Loucy (cell line): ENCODE results near the gene GRAMD2A.

Source experiments
- H2AFZ ChIP-seq: fragments of 200-600 bp; sonication (generic); 2 replicates; pipeline ENCODE4 v1.6.0; 2016; ENCODE audit warnings: antibody characterized with exemption, mild to moderate bottlenecking, low read length, moderate library complexity
- H3F3A ChIP-seq: fragments of 200-600 bp; 2 replicates; pipeline ENCODE4 v1.6.0; 2016; ENCODE audit warnings: antibody characterized with exemption, low read depth, mild to moderate bottlenecking
- H3K27me3 ChIP-seq: fragments of 200-600 bp; sonication (generic); 2 replicates; pipeline ENCODE4 v1.6.1; 2014; ENCODE audit warnings: low read length, mild to moderate bottlenecking; ENCODE audit not compliant: insufficient read depth, poor library complexity, severe bottlenecking
- H3K36me3 ChIP-seq: fragments of 200-600 bp; sonication (generic); 2 replicates; pipeline ENCODE4 v1.6.1; 2016; ENCODE audit warnings: low read length; ENCODE audit not compliant: insufficient read depth
- H3K4me1 ChIP-seq: fragments of 200-600 bp; sonication (generic); 2 replicates; pipeline ENCODE4 v1.5.1; 2014; ENCODE audit warnings: low read length, mild to moderate bottlenecking; ENCODE audit not compliant: insufficient read depth, poor library complexity, severe bottlenecking
- H3K4me2 ChIP-seq: fragments of 200-600 bp; sonication (generic); 2 replicates; pipeline ENCODE4 v1.6.0; 2014; ENCODE audit warnings: antibody characterized with exemption, low read length, low read depth, mild to moderate bottlenecking; ENCODE audit not compliant: poor library complexity, severe bottlenecking
- H3K4me3 ChIP-seq: fragments of 200-600 bp; sonication (generic); 2 replicates; pipeline ENCODE4 v1.5.1; 2014; ENCODE audit warnings: low read length, mild to moderate bottlenecking, mixed read lengths; ENCODE audit not compliant: poor library complexity, severe bottlenecking
- H3K79me2 ChIP-seq: fragments of 200-600 bp; sonication (generic); 2 replicates; pipeline ENCODE4 v1.6.1; 2014; ENCODE audit warnings: low read length; ENCODE audit not compliant: insufficient read depth
- H3K9ac ChIP-seq: fragments of 200-600 bp; sonication (generic); 2 replicates; pipeline ENCODE4 v1.6.0; 2014; ENCODE audit warnings: mild to moderate bottlenecking, low read depth, low read length, moderate library complexity; ENCODE audit not compliant: poor library complexity, severe bottlenecking
- H3K9me2 ChIP-seq: fragments of 200-600 bp; sonication (generic); replicated peaks from 2 replicates; pipeline ENCODE4 v1.6.1; 2016; ENCODE audit warnings: low read depth, low read length, mixed read lengths
- H3K9me3 ChIP-seq: fragments of 200-600 bp; sonication (generic); 2 replicates; pipeline ENCODE4 v1.6.1; 2014; ENCODE audit warnings: mild to moderate bottlenecking, antibody characterized with exemption, low read length, low read depth; ENCODE audit not compliant: insufficient read depth
- H4K20me1 ChIP-seq: fragments of 200-600 bp; sonication (generic); 2 replicates; pipeline ENCODE4 v1.6.0; 2014; ENCODE audit warnings: antibody characterized with exemption, low read length, mild to moderate bottlenecking; ENCODE audit not compliant: insufficient read depth, poor library complexity, severe bottlenecking
- CTCF ChIP-seq: fragments of 200-600 bp; sonication (generic); conservative IDR thresholded peaks from 2 replicates; pipeline ENCODE4 v1.5.1; 2014; ENCODE audit warnings: mild to moderate bottlenecking, antibody characterized with exemption, low read length
- EZH2phosphoT487 ChIP-seq: fragments of 200-600 bp; IDR thresholded peaks from 2 replicates; pipeline ENCODE4 v1.6.1; 2018; ENCODE audit warnings: antibody characterized with exemption, mild to moderate bottlenecking, moderate library complexity, borderline replicate concordance

The GRAMD2A gene

GRCh38 chr15:72192416-72192815, 5.2 kb downstream of the GRAMD2A start:
- H4K20me1 ChIP-seq: no peaks in the 10 kb centered on the region
- no peaks in the 10 kb centered on the region for H3F3A ChIP-seq
- no peaks in the 10 kb centered on the region for H3K36me3 ChIP-seq
- H2AFZ ChIP-seq: no peak overlapping the region
- no peaks in the 10 kb centered on the region for H3K4me1 ChIP-seq
- no peak for TF ChIP-seq EZH2phosphoT487
- no peak for TF ChIP-seq CTCF
- H3K9me2 ChIP-seq: no peaks in the 10 kb centered on the region
- H3K9me3 ChIP-seq: no peaks in the 10 kb centered on the region
- H3K9ac ChIP-seq: no peak overlapping the region
- no peaks in the 10 kb centered on the region for H3K79me2 ChIP-seq
- H3K27me3 ChIP-seq: no peaks in the 10 kb centered on the region
- no peak overlapping the region for H3K4me2 ChIP-seq
- no peak overlapping the region for H3K4me3 ChIP-seq

- Histone ChIP-seq H3K9ac (no peak overlapping the region), H3K36me3 (no peaks in the 10 kb centered on the region), H3K4me1 (no peaks in the 10 kb centered on the region), H4K20me1 (no peaks in the 10 kb centered on the region), H3K9me3 (no peaks in the 10 kb centered on the region), H3K4me3 (no peak overlapping the region), H3K9me2 (no peaks in the 10 kb centered on the region), H2AFZ (no peak overlapping the region), H3K27me3 (no peaks in the 10 kb centered on the region), H3K4me2 (no peak overlapping the region), H3F3A (no peaks in the 10 kb centered on the region), H3K79me2 (no peaks in the 10 kb centered on the region)
- TF ChIP-seq EZH2phosphoT487: no peak
- TF ChIP-seq CTCF: no peak
These were observed 8.2 kb downstream of the GRAMD2A start for GRCh38 chr15:72189250-72189902.

- H3K9me2 ChIP-seq: no peaks in the 10 kb centered on the region
- H2AFZ ChIP-seq: no peak overlapping the region
- H3K27me3 ChIP-seq: no peaks in the 10 kb centered on the region
- H3K4me3 ChIP-seq: no peak overlapping the region
- H3K9me3 ChIP-seq: no peaks in the 10 kb centered on the region
- no peaks in the 10 kb centered on the region for H3F3A ChIP-seq
- H3K36me3 ChIP-seq: no peaks in the 10 kb centered on the region
- H3K9ac ChIP-seq: no peak overlapping the region
- no peaks in the 10 kb centered on the region for H3K4me1 ChIP-seq
- H3K79me2 ChIP-seq: no peaks in the 10 kb centered on the region
- no peaks in the 10 kb centered on the region for H4K20me1 ChIP-seq
- H3K4me2 ChIP-seq: no peak overlapping the region
- no peak for TF ChIP-seq CTCF
- TF ChIP-seq EZH2phosphoT487: no peak
These were observed 13.3 kb downstream of the GRAMD2A start for GRCh38 chr15:72184165-72184811.
